GM19099 (cell line): Measurements from ENCODE around the gene TMEM130.

Source experiments
- POLR2A ChIP-seq: IDR thresholded peaks from 3 replicates; pipeline ENCODE4 v1.6.1; 2011; ENCODE audit warnings: low read depth; ENCODE audit not compliant: insufficient read length; ENCODE audit errors: extremely low read depth

The TMEM130 gene

GRCh38 chr7:98868450-98868849 is 1.4 kb downstream of the TMEM130 start:
- TF ChIP-seq POLR2A = no peak

- TF ChIP-seq POLR2A = no peak
These were observed 3.0 kb downstream of the TMEM130 start for GRCh38 chr7:98866765-98867164.

DNA sequence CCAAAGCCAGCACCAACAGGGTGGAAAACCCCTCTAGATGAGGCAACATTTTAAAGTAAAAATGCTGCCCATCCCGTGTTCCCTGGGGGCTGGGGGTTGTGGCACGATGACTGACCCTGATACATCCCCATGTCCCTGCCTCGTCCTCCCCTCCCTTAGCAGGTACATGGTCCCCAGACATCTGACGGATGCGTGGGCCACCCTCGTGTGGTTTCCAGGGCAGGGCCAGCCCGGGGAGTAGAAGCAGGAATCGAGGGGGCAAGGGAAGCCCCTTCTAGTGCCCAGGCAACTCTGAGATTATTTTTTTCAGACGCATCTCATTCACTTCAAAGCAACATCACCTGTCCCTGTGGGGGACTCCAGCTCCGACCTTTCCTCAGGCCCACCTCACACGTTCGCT is 3.5 kb downstream of the TMEM130 start:
- TF ChIP-seq POLR2A = no peak

- no peak for TF ChIP-seq POLR2A
These were observed 4.9 kb downstream of the TMEM130 start for GRCh38 chr7:98864731-98865453.

DNA sequence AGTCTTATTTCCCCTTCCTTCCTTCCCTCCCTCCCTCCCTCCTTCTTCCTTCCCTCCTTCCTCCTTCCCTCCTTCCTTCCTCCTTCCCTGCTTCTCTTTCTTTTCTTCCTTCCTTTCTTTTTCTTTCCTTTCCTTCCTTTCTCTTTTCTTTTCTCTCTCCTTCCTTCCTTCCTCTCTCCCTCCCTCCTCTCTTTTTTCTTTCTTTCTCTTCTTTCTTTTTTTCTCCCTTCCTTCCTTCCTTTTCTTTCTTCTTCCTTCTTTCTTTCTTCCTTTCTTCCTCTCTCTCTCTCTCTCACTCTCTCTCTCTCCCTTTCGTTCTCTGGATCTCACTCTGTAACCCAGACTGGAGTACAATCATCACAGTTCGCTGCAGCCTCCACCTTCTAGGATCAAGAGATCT is 6.2 kb downstream of the TMEM130 start:
- TF ChIP-seq POLR2A = no peak

GRCh38 chr7:98862716-98863420 is 6.9 kb downstream of the TMEM130 start:
- TF ChIP-seq POLR2A = no peak

DNA sequence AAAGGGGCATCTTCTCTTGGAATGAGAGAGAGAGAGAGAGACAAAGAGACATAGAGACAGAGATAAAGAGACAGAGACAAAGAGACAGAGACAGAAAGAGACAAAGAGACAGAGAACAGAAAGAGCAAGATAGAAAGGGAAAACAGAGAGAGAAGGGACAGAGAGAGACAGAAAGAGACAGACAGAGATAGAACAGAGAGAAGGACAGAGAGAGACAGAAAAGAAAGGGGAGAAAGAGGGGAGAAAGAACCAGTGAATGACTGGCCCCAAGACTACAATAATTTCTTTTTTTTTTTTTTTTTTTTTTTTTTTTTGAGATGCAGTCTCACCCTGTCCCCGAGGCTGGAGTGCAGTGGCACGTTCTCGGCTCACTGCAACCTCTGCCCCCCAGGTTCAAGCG is 7.6 kb downstream of the TMEM130 start:
- TF ChIP-seq POLR2A = no peak

GRCh38 chr7:98860071-98860470 is 9.7 kb downstream of the TMEM130 start:
- TF ChIP-seq POLR2A = no peak

GRCh38 chr7:98855610-98856422 is 14.0 kb downstream of the TMEM130 start:
- no peak for TF ChIP-seq POLR2A

DNA sequence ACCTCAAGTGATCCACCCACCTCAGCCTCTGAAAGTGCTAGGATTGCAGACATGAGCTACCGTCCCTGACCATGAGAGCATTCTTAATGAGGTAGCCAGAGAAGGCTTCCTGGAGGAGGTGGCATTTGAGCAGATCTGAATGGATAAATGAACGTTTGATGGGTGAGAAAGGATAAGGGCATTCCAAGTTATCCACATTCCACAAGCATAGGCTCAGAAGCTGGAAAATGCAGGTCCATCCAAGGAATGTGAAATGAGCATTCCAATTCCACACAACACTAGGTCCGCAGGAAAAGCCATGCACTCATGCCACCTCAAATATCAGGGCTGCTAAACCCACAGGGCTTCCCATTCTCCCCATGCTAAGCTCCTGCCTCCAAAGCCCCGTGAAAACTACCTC is 17.0 kb downstream of the TMEM130 start:
- TF ChIP-seq POLR2A = no peak

- no peak for TF ChIP-seq POLR2A
These were observed 20.9 kb downstream of the TMEM130 start for GRCh38 chr7:98848918-98849317.

GRCh38 chr7:98841179-98841997 is 28.4 kb downstream of the TMEM130 start:
- no peak for TF ChIP-seq POLR2A

DNA sequence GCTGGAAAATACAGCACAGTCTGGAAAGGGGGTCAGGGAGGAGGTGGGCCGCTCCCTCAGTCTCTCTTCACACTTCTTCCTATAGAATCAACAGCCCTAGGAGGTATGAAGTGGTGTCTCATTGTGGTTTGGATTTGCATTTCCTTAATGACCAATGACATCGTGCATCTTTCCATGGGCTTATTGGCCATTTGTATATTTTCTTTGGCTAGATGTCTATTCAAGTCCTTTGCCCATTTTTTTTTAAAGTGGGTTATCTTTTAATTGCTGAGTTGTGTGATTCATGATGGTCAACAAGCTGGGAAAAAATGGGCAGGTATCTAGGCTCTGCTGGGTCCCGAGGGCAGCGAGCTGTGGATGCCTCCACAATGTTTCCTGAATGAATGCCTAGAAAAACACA is 29.1 kb downstream of the TMEM130 start:
- no peak for TF ChIP-seq POLR2A

DNA sequence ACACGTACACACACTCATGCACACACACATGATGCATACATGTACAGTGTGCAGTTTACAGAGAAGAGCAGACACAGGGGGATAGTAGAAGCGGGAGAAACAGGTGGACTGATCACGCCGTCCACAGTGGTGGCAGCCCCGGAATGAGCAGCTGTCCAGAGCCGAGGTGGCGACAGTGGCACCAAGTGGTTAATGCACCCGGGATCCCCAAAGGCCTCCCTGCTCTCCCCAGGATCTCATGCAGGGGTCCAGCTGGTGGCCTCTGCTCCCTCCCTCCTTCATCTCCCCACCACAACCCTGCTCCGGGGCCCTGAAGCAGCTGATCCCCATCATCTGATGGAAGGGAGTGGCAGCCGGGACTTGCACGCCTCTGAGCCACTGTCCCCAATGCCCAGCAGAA is 29.7 kb downstream of the TMEM130 start:
- TF ChIP-seq POLR2A = no peak

- TF ChIP-seq POLR2A = no peak
These were observed 32.2 kb downstream of the TMEM130 start for GRCh38 chr7:98837630-98837972.
